ENCODE measurements around the gene SMYD3.

SMYD3 gene

GRCh38 chr1:246164764-246165163 lies 342.3 kb downstream of the SMYD3 start:
- Histone ChIP-seq H3K4me2 (ENCODE audit: low read depth, low read length, poor library complexity, severe bottlenecking) (no peak overlapping the region), H3K27me3 (ENCODE audit: insufficient read depth, low read length, poor library complexity, severe bottlenecking) (no peaks in the 10 kb centered on the region), H3K36me3 (ENCODE audit: insufficient read depth, low read length) (no peaks in the 10 kb centered on the region), H3K79me2 (ENCODE audit: insufficient read depth, low read length) (no peaks in the 10 kb centered on the region), H3K4me3 (ENCODE audit: low read length, poor library complexity, severe bottlenecking) (no peak overlapping the region), H3F3A (ENCODE audit: low read depth) (no peaks in the 10 kb centered on the region), H3K9me3 (ENCODE audit: insufficient read depth, low read depth, low read length) (no peaks in the 10 kb centered on the region), H2AFZ (ENCODE audit: low read length) (no peak overlapping the region), H4K20me1 (ENCODE audit: insufficient read depth, low read length, poor library complexity, severe bottlenecking) (no peaks in the 10 kb centered on the region), H3K4me1 (ENCODE audit: insufficient read depth, low read length, poor library complexity, severe bottlenecking) (peaks cover 21% of the 10 kb centered on the region), H3K9ac (ENCODE audit: low read depth, low read length, poor library complexity, severe bottlenecking) (no peak overlapping the region), H3K9me2 (replicated peaks; ENCODE audit: low read depth, low read length) (no peaks in the 10 kb centered on the region)
- TF ChIP-seq CTCF (conservative IDR thresholded peaks at IDR 0.05; ENCODE audit: low read length) (no peak), EZH2phosphoT487 (IDR thresholded peaks at IDR 0.05; ENCODE audit: borderline replicate concordance) (no peak)

GRCh38 chr1:246162560-246162959 lies 344.5 kb downstream of the SMYD3 start:
- Histone ChIP-seq H3K4me3 (ENCODE audit: low read length, poor library complexity, severe bottlenecking) (no peak overlapping the region), H3K4me2 (ENCODE audit: low read depth, low read length, poor library complexity, severe bottlenecking) (no peak overlapping the region)

GRCh38 chr1:246161626-246162025 lies 345.5 kb downstream of the SMYD3 start:
- Histone ChIP-seq H3K9ac (ENCODE audit: low read depth, low read length, poor library complexity, severe bottlenecking) (no peak overlapping the region), H3F3A (ENCODE audit: low read depth) (no peaks in the 10 kb centered on the region), H3K36me3 (ENCODE audit: insufficient read depth, low read length) (no peaks in the 10 kb centered on the region), H3K27me3 (ENCODE audit: insufficient read depth, low read length, poor library complexity, severe bottlenecking) (no peaks in the 10 kb centered on the region), H3K79me2 (ENCODE audit: insufficient read depth, low read length) (no peaks in the 10 kb centered on the region), H2AFZ (ENCODE audit: low read length) (no peak overlapping the region), H3K4me2 (ENCODE audit: low read depth, low read length, poor library complexity, severe bottlenecking) (no peak overlapping the region), H3K4me1 (ENCODE audit: insufficient read depth, low read length, poor library complexity, severe bottlenecking) (peaks cover 21% of the 10 kb centered on the region), H3K9me2 (replicated peaks; ENCODE audit: low read depth, low read length) (no peaks in the 10 kb centered on the region), H3K9me3 (ENCODE audit: insufficient read depth, low read depth, low read length) (no peaks in the 10 kb centered on the region), H4K20me1 (ENCODE audit: insufficient read depth, low read length, poor library complexity, severe bottlenecking) (no peaks in the 10 kb centered on the region), H3K4me3 (ENCODE audit: low read length, poor library complexity, severe bottlenecking) (no peak overlapping the region)
- TF ChIP-seq EZH2phosphoT487 (IDR thresholded peaks at IDR 0.05; ENCODE audit: borderline replicate concordance) (no peak), CTCF (conservative IDR thresholded peaks at IDR 0.05; ENCODE audit: low read length) (no peak)

More at GRCh38 chr1:246162560-246162959, 344.5 kb downstream of the SMYD3 start:
- no peaks in the 10 kb centered on the region for H3K27me3 ChIP-seq (ENCODE audit: insufficient read depth, low read length, poor library complexity, severe bottlenecking)
- H3K79me2 ChIP-seq (ENCODE audit: insufficient read depth, low read length), result no peaks in the 10 kb centered on the region
- no peak overlapping the region for H3K9ac ChIP-seq (ENCODE audit: low read depth, low read length, poor library complexity, severe bottlenecking)
- no peaks in the 10 kb centered on the region for H3K9me3 ChIP-seq (ENCODE audit: insufficient read depth, low read depth, low read length)
- peaks cover 21% of the 10 kb centered on the region for H3K4me1 ChIP-seq (ENCODE audit: insufficient read depth, low read length, poor library complexity, severe bottlenecking)
- no peaks in the 10 kb centered on the region for H4K20me1 ChIP-seq (ENCODE audit: insufficient read depth, low read length, poor library complexity, severe bottlenecking)
- H2AFZ ChIP-seq (ENCODE audit: low read length), result no peak overlapping the region
- no peaks in the 10 kb centered on the region for H3K9me2 ChIP-seq (replicated peaks; ENCODE audit: low read depth, low read length)
- no peaks in the 10 kb centered on the region for H3K36me3 ChIP-seq (ENCODE audit: insufficient read depth, low read length)
- no peak for TF ChIP-seq CTCF (conservative IDR thresholded peaks at IDR 0.05; ENCODE audit: low read length)
- no peak for TF ChIP-seq EZH2phosphoT487 (IDR thresholded peaks at IDR 0.05; ENCODE audit: borderline replicate concordance)
- H3F3A ChIP-seq (ENCODE audit: low read depth), result no peaks in the 10 kb centered on the region

Data from Loucy (cell line).